ENCODE measurements around the gene CCDC159.

DNA sequence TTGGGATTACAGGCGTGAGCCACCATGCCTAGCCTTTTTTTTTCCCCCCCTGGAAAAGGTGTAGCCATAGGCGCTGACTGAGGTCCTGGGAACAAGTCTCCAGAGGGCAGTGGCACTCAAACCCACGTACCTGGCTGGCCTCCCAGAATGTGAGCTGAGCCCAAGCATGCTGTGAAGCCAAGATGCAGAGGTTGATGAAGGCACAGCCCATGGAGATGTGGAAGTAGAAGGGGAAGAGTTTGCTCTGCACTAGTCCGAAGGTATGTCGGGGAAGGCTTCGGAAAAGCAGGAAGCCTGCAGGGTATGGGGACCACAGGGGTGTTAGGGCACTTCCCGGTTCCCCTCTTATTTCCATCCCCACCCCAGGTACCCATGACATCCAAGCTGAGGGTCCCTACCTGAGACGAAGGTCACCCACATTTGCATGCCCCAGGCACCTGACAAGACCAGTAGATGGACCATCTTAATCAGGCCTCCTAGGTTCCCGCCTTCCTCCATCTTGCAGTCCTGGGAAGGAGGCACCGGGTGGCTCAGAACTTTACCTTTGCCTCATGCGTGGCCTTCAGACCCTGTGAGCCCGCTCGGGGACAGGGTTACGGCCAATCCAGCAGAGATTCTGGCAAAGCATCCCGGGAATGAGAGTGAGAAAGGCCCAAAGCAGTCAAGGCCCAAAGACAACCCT is 1.1 kb upstream of the CCDC159 start:
- TF ChIP-seq, protein P1, sequence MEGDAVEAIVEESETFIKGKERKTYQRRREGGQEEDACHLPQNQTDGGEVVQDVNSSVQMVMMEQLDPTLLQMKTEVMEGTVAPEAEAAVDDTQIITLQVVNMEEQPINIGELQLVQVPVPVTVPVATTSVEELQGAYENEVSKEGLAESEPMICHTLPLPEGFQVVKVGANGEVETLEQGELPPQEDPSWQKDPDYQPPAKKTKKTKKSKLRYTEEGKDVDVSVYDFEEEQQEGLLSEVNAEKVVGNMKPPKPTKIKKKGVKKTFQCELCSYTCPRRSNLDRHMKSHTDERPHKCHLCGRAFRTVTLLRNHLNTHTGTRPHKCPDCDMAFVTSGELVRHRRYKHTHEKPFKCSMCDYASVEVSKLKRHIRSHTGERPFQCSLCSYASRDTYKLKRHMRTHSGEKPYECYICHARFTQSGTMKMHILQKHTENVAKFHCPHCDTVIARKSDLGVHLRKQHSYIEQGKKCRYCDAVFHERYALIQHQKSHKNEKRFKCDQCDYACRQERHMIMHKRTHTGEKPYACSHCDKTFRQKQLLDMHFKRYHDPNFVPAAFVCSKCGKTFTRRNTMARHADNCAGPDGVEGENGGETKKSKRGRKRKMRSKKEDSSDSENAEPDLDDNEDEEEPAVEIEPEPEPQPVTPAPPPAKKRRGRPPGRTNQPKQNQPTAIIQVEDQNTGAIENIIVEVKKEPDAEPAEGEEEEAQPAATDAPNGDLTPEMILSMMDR (IDR thresholded peaks at IDR 0.05), result no peak
- TF ChIP-seq POLR2A (IDR thresholded peaks at IDR 0.05), result no peak
